HS-5 (cell line): ENCODE measurements around the gene DNAJA4.
A peak's percentile ranks its signal among the peaks of the same experiment; 100 is the strongest.

ENCODE experiments used
- DNase-seq: peaks from one replicate; pipeline ENCODE4 v3.0.0-alpha.2; 2012; ENCODE audit warnings: low read depth

The DNAJA4 gene

DNA sequence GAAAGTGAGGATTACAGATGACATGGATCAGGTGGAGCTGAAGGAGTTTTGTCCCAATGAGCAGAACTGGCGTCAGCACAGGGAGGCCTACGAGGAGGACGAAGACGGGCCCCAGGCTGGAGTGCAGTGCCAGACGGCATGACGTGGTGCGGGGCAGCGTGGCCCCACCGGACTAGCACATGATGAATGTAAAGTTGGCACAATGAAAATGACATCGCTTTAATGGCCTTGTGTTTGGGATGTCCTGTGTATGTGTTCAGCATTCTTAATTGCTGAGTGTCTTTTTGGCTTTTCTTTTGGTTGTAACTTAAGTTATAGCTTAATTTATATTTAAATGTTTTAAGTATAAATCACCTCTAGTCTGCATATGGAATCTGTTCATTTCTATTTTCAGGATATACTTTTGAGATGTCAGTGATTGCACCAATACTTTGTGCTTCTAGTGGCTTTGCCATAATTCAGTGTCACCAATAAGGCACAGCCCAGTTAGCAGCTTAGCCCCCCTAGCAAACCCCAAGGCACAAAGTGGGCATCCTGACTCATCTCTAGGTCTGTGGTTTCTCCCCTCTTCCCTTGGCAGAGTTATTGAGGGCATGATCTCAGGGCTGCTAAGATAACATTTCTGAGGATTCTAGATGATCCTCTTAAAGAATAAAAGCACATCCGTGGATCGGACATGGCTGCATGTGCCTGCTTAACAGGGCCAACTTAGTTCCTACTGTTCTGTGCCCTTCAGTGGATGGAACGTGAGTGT, 16.1 kb downstream of the DNAJA4 start:
- DNase-seq: peak; percentile 51

DNA sequence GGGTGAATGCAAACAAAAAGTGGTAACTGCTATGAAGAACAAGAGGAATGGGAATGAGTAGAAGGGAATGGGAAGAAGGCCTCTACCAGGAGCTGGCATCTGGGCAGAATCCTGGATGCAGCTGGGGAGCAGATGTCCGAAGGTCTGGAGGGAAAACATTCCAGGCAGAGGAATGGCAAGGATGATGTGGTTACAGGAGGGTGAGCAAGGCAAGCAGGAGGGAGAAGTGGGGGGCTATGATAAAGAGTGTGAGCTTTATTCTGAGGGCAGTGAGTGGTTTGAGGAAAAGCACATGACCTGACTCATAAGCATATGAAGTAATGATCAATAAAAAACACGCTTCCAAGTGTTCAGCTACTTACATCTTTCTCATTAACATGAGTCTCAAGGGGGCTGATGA, 18.0 kb downstream of the DNAJA4 start:
- DNase-seq: peak; percentile 79

DNA sequence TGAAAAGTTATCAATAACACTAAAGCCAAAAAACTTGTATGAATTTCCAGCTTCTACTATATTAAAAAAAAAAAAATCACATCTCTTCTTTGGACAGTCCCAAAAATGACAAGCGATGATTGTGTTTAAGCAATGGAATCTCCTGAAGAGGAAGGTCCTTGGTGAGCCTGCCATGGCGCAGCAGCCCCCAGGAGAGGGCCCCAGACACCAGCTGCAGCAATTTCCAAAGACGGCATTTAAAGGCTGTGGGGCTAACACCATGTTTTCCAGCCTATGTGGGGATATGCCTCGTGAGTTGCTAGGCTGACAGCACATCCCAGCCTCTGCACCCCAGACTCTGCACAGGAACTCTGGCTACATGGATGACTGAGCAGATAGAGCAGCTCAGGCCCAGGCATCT, 20.4 kb downstream of the DNAJA4 start:
- no peak for DNase-seq

DNA sequence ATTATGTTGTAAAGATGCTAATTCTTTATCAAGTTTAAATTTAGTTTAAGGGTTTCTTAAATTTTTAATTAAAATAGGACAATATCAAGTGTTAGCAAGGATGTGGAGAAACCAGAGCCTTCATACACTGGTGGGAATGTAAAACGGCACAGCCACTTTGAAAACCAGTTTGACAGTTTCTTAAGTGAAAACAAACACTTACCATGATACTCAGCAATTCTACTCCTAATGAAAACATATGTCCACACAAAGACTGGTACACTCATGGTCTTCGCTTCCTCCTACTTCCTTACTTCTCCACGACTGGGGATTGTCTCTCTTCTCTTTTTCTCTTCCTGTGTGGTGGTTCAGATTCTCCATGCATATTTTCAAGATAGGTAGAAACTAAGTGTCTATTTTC, 25.9 kb downstream of the DNAJA4 start:
- no peak for DNase-seq

DNA sequence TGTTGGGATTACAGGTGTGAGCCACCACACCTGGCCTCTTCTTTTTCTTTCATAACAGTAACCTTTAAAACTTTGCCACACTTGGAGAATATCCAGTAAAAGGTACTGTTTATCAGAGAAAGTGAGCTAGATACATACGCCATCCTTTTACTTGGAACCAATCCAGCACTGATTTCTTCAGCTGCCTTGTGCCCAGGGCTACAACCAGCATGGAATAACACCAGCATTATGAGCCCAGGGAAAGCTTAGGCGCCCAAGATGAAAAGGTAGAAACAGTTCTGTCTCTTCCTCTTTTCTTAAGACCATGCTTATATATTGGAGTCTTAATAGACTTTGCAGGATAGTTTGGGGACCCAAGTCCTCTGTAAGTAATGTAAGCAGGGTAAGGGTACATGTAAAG, 26.7 kb downstream of the DNAJA4 start:
- no peak for DNase-seq

DNA sequence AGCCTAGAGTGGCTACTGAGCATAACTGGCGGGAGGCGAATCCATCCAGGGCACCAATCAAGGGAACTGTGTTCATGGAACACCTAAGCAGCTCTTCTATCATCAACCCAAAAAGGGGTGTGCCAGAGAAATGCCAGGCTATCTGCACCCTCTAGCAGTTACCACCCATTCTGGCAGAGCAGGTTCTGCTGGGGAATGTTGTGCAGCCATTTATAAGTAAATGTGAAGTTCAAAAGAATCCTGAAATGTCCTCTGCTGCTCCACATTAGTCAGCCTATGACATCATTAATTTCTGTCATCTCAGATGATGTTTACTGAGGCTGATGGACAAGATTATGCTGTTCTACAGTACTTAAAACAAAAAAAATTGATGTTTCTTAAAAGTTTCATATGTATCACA, 27.3 kb downstream of the DNAJA4 start:
- DNase-seq: no peak

DNA sequence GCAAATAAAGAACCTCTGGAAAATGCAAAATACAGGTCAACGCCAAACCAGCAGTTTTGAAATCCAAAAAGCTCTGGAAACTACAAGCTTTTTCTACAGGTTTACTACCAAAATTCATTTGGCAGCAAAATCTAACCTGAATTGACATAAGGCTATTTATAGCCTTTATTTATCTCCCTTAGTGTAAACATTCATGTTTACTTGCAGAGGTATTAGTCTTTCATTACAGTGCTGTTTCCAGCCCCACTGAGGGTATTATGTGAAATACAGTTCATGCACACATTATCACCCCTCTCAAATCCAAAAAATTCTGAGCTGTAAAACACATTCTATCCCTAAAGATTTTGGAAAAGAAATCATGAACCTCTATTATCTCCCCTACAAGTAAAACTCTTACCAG, 27.9 kb downstream of the DNAJA4 start:
- no peak for DNase-seq

DNA sequence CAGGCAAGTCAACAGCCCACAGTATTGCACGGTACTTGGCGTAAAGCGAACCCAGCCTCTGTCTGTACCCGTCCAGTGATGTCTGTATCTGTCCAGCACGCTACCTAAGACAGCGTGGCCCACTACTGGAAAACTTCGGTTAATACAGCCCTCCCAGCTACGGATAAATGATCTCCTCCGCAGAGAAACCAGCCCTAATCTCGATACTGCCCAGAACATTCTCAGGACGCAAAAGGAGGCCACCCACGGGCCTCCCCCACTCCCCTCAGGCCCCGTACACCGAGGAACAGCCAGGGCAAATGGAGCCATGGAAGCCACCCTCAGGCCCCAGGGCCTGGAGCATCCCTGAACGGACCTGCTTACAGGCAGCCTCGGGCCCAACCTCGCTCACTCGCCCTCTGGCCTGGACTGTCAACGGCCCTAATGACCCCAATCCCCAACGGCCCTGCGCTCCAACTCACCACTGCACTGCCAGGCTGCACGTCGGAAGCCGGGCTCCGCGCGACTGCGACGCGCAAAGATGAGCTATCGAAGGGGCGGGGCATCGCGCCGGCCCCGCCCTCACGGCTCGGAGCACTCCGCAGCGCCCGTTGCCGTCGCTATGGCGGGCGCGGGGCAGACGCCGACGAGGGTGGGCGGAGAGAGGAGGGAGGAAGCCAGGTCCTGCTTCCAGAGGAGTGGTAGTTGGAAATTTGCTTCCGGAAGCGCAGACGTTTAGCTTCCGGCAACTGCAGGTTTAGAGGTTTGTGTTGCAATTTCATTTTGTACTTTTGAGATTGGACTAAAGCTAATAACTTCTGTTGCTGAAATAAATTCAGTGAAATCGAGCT, 35.0 kb downstream of the DNAJA4 start, which contains the start of gene SKIC8:
Gene SKIC8 (minus strand): TSS at position 509 of the 830 bp plus-strand sequence. CDS start 3,923 bp downstream, outside the sequence.
- peak; percentile 65 for DNase-seq

DNA sequence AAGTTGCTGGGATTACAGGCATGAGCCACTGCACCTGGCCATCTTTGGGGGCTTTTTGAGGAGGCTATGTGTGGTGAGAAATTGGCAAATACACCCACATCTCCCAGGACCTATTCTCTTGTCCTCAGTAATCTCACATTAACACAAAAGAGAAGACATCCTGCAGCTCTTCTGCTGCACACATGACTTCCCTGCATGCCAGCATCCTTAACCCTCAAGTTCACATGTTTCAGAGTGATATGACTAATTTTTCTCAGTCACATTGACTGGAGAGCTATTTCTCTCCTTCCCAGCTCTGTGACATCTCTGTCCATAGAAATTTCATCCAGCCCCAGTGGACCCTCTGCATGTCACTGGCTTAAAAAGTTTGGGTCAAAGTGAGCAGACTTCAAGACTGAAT, 37.0 kb downstream of the DNAJA4 start:
- DNase-seq: no peak

DNA sequence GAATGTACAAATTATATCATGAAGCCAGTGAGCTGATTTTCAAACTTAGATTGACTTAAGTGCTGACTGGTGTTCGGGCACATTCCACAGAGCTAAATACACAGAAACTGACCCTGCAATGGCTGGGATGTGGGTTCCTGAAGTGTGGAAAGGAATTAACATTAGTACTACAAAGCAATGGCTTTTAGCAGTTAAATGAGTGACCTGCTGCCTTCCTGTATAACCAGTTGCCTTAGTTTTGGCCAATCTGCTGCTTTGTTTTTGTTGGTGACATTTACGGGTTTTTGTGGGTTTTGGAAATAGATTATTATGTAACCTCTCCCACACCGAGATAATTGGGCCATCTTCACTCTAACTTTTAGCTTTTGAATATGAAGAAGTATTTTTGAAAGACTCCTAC, 37.5 kb downstream of the DNAJA4 start:
- DNase-seq: no peak

DNA sequence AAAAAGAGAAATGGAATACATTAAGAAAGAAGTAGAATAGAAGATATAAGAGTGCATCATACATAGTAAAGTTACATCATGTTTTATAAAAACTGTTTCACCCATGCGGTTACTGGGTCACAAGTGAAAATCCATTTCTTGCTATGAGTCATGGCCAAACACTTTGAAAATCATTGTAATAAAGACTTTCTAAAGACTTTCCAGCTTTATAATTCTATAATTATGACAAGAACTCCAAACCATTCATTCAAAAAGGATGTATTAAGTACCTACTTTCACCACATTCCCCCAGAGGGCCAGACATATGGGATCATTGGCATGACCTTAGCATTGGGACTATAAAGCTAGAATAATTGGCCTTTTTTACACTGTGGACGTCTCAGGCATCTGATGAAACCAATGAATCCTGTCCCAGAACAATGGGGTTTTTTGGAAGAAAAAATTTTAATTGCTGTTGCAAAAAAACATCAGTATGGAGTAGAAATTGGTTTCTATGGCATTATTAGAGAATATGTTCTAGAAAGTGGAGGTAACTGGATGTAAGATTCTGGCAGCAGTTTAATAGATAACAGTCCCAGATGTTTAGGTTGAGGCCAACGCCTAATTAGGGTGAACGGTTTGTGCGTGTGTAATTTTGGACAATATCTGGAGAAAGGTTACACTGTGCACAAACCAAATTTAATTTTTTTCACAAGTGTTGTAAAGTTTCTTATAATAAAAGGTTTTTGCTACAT, 38.4 kb downstream of the DNAJA4 start:
- DNase-seq: peak; percentile 92

DNA sequence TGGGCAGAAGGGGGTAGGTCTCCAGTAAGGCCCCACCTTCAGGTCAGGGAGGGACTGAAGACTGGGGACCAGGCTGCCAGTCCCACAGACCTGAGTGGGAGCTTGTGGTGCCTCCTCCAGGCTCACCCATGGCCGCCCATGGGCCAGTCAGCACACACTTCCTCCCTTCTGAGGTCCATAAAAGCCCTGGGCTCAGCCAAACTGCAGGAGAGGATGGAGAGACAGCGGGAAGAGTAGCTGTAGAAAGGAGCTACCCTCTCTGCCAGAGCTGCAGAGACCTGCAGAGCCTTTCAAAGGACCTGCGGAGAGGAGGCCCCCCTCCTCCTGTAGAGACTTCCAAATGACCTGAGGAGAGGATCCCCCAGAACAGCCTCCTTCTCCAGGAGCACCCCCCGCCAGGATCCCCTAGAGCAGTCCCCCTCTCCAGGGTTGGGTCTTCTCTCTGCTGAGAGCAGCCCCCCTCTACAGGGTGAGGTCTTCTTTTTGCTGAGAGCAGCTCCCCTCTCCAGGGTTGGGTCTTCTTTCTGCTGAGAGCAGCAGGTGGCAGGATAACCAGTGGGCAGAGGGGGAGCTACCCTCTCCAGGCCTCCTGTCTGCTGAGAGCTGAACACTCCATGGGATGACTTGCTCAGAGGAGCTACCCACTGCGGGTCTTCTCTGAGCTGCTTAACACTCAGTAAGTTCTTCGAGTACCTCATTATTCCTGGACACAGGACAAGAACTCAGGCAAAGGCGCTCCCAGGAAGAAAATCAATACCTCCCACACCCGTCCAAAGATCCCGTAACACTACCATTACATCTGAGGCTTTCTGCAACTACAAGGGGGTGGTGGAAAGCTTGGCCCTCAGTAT, 40.1 kb downstream of the DNAJA4 start:
- no peak for DNase-seq

DNA sequence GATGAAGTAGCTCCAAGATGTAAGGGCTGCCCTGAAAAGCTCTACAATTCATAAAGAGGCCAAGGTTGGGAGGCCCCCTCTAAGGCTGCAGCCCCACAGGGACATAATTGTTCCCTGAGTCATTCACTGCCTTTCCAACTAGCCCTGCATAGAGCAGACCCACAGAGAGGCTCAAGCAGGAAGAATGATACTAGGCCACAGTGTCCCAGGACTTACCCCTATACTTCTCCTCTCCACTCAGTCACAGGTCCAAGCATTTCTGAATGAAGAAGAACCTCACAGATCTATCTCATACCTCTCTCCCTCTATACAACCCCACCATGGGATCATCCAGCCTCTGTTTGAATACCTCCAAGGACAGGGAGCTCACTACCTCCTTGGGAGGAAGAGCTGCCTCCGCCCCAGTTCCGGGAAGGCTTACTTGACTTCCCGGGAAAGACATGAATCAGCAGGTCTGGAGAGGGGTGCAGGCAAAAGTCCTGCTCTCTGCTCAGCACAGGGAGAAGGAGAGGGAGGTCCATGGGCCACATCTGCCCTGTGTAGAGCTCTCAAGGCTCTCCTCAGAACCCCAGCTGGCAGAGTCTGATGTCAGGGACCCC, 41.9 kb downstream of the DNAJA4 start:
- peak; percentile 54 for DNase-seq

DNA sequence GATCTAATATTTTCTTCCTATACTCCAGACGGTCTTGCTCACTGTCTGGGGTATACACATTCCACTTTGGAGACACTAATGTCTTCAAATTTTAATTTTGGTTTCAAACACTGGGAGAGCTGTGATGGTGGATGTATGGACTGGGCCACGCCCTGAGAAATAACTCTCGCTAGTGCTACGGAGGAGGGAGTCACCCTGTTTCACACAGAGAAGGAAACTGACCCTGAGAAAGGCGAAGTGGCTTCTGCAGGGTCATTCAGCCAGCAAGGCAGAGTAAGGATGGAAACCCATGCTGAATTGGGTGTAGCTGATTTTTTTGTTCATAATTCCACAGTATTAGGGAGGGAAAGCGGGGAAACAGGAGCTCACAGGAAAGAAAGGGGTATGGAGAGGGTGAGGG, 43.6 kb downstream of the DNAJA4 start:
- no peak for DNase-seq

DNA sequence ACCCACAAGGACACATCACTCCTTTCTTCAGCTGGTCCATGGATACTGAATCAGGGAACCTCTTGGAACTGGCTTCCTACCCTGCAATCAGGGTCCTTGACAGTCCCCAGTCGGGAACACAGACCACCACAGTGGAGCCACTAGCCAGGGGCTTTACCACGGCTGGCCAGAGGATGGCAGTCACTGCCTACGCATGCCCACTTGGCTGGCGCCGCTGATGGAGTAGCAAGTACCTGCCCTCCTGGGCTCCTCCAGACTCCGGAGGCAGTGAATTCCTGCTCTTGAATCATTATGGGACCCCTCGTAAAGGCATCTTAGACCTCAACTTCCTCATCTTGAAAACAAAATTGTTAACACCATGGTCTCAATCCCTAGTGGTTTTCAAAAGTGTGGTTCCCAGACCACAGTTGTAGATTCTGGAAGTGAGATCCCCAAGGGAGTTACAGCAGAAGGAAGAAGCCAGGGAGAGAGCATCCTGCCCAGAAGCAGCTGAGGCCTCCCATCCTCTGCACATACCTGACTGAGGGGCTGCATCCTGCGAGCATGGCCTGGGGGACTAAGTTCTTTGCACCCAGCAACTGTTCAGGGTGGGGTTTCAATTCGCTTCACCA, 44.2 kb downstream of the DNAJA4 start:
- no peak for DNase-seq

DNA sequence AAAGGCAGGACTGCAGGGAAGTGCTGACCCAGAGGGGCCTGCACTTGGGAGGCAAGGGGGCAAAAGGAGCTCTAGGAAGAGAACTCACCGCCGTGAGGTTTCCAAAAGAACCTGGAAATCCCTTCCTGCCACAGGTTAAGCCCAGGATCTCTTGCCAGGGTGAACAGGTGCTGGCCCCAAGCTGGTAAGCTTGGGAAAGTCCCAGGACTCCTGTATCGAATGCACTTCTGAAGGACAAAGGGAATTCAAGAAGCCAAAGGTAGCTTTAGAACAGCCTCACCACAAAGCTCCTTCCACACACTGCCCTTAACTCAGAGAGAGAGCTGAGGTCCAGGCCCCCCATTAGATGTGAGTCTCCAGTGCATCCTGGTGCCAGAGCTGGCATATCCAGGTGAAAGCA, 46.9 kb downstream of the DNAJA4 start:
- DNase-seq: no peak

DNA sequence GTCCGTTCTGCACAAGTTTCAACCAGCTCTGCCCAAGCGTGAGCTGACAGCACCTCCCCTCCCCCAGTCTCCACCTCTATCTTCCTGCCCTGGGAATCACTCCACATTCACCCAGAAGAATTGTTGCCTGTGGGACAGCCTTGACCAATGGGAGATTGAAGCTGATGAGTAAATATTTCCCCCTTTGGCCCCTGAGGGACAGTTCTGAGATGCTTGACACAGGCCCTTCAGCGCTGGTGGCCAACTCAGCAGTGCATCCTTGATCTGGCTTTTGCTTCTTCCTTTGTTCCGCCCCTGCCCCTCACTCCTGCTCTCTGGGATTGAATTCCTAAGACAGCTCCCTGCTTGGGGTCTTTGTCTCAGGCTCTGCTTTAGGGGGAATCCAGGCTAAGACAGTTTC, 48.2 kb downstream of the DNAJA4 start:
- DNase-seq: no peak

DNA sequence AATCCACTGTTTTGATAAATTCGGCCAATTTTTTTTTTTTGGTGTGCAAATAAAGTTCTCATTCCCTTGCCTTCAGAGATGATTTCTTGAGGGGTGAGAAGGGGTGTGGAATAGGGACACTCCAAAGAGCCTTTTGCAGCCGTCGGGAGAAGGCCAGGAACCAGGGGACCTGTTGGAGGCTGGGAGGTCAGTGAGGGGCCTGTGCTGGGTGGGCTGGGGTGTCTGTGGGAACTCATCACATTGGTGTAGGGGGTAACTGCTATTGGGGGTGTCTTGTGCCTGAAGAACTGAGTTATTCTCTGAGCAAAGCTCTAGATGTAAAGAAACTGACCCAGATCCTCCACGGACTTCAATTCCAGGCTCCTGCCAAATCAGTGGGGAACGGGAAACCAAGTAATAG, 48.6 kb downstream of the DNAJA4 start:
- no peak for DNase-seq

DNA sequence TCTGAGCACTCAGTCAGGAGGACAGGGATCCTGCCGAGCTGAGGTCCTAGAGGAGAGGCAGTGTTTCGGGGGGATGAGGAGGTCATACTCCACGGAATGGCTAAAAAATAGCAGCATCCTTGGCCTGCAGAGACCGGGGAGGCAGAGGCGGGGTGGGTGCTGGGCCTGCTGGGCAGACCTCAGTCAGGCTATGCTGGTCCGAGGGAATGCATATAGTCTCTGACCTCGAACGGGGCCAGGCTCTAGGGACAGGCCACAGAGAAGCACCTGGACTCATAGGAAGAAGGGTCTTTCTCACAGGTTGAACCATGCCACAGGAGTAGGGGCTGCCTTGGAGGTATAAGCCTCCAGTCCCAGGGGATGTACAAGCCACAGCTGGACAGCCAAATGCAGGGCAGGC, 49.0 kb downstream of the DNAJA4 start:
- DNase-seq: no peak

DNA sequence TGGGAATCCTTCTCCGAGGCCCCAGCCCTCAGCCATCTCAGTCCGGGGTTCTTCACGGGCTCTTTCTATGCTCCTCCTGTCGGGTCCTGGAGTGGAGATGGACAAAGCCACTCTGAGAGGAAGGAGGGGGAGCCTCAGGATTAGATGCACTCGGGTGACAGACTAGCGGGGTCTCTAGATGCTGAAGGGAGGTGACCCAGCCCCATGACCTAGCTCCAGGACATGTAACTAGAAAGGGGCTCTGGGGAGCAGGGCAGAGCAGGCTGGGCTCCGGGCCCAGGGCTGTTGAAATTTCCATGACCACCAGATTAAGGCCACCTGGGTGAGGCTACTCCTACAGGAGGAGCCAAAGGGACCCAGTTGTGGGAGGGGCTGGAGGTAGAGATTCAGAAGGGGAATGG, 49.8 kb downstream of the DNAJA4 start:
- DNase-seq: no peak

DNA sequence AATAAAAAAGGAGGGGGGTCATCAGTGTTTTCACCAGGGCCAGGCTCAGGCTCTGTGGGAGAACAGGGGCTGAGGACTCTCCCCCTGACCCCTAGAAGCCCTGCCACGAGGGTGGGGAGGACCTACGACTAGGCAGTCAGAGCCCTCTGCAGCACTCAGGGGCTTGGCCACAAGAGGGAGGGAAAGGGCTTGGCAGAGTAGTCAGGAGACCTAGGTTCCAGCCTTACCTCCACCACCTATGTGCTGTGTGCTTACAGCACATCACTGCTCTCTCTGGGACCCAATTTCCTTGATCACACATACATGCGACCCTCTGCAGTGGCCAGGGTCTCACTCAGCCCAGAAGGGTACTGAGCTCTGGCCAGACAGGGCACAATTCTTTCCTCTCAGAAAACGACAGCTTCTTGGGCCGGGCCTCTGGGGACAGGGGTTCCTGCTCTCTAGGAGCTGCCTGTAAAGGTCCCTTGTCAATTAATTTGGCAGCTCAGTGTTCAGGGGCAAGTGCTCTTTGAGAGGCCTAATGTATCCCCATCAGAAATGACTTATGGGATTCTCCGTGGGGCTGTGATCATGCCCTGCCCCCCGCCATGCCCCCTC, 51.4 kb downstream of the DNAJA4 start:
- no peak for DNase-seq
